SU-DHL-6 (cell line): Measurements from ENCODE around the gene MYBPC3.
A peak's percentile ranks its signal among the peaks of the same experiment; 100 is the strongest.

Experiments used
- H2AFZ ChIP-seq: fragments of 200-600 bp; sonication (generic); 2 replicates; pipeline ENCODE4 v1.6.1; 2014; ENCODE audit warnings: low read depth, mild to moderate bottlenecking, moderate library complexity, mixed read lengths, antibody characterized with exemption, low read length; ENCODE audit not compliant: severe bottlenecking
- H3F3A ChIP-seq: fragments of 200-600 bp; shearing (Covaris generic); 2 replicates; pipeline ENCODE4 v1.6.0; 2016; ENCODE audit warnings: antibody characterized with exemption, mild to moderate bottlenecking; ENCODE audit not compliant: insufficient read depth
- H3K27ac ChIP-seq: fragments of 200-600 bp; sonication (generic); 2 replicates; pipeline ENCODE4 v1.5.1; 2016; ENCODE audit warnings: low read depth, mild to moderate bottlenecking, low read length, moderate library complexity, mixed read lengths
- H3K27me3 ChIP-seq: fragments of 200-600 bp; sonication (generic), shearing (Covaris generic); 2 replicates; pipeline ENCODE4 v1.6.0; 2014; ENCODE audit warnings: mild to moderate bottlenecking, low read length
- H3K36me3 ChIP-seq: fragments of 200-600 bp; sonication (generic); 2 replicates; pipeline ENCODE4 v1.6.1; 2014; ENCODE audit warnings: mild to moderate bottlenecking, low read length, mixed read lengths
- H3K4me2 ChIP-seq: fragments of 300-600, 200-600 bp; shearing (Covaris generic), sonication (generic); 2 replicates; pipeline ENCODE4 v1.6.0; 2014; ENCODE audit warnings: low read length, low read depth, mild to moderate bottlenecking; ENCODE audit not compliant: poor library complexity, severe bottlenecking
- H3K4me3 ChIP-seq: fragments of 200-600 bp; sonication (generic); 2 replicates; pipeline ENCODE4 v1.5.1; 2014; ENCODE audit warnings: antibody characterized with exemption, low read length, mild to moderate bottlenecking, mixed read lengths; ENCODE audit not compliant: insufficient read depth, poor library complexity, severe bottlenecking
- H3K79me2 ChIP-seq: fragments of 200-600 bp; sonication (generic); 2 replicates; pipeline ENCODE4 v1.6.1; 2014; ENCODE audit warnings: mild to moderate bottlenecking, low read length, moderate library complexity; ENCODE audit not compliant: insufficient read depth
- H3K9ac ChIP-seq: fragments of 200-600 bp; sonication (generic); 2 replicates; pipeline ENCODE4 v1.7.0; 2014; ENCODE audit warnings: mild to moderate bottlenecking, low read length
- H3K9me2 ChIP-seq: fragments of 200-600 bp; sonication (generic); replicated peaks from 2 replicates; pipeline ENCODE4 v1.6.1; 2014; ENCODE audit warnings: low read length; ENCODE audit not compliant: insufficient read depth
- H3K9me3 ChIP-seq: fragments of 200-600 bp; sonication (generic); 2 replicates; pipeline ENCODE4 v1.6.1; 2014; ENCODE audit warnings: low read length, mixed read lengths; ENCODE audit not compliant: insufficient read depth
- H4K20me1 ChIP-seq: fragments of 200-600 bp; sonication (generic); 2 replicates; pipeline ENCODE4 v1.6.1; 2014; ENCODE audit warnings: low read depth, mild to moderate bottlenecking, antibody characterized with exemption, low read length, moderate library complexity, mixed read lengths
- EZH2phosphoT487 ChIP-seq: fragments of 200-600 bp; sonication (generic), shearing (Covaris generic); conservative IDR thresholded peaks from 2 replicates; pipeline ENCODE4 v1.6.1; 2018; ENCODE audit warnings: mild to moderate bottlenecking, antibody characterized with exemption, low read length, moderate library complexity, mixed read lengths
- TF ChIP-seq, protein P1 (sequence below): fragments of 200-600 bp; sonication (generic); IDR thresholded peaks from one replicate; pipeline ENCODE4 v1.5.1; 2017; ENCODE audit warnings: antibody characterized with exemption, mild to moderate bottlenecking, low read length, moderate library complexity; ENCODE audit not compliant: insufficient read depth, poor library complexity, severe bottlenecking

MYBPC3 gene

DNA sequence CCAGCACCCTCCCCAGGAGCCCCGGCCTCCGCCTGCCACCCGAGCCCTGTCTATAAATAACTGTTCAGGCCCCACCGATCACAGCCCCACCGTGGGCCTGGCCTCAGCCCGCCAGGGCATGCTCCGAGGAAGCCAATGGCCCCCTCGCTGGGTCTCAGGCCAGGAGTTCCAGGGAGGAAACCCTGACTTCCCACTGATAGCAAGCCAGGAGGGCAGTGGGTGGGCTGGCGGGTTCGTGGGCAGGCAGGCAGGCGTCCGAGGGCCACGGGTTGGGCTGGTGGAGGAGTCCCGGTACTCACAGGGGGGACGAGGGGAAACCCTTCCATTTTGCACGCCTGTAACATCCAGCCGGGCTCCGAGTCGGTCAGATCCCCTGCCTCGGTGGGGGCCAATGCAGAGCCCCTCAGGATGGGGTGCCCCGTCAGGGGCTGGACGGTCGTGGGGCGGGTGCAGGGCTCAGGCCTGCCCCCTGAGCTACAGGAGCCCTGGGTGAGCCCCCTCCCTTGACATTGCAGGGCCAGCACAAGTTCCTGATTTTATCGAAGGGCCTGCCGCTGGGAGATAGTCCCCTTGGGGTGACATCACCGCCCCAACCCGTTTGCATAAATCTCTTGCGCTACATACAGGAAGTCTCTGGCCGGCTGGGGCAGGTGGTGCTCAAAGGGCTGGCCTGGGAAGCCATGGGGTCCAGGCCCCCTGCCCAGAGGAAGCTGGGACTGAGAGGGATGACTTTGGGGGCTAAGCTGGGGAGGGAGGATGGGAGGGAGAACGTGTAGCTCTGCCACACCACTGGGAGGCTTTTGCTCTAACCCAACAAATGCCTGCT is 25.7 kb upstream of the MYBPC3 start, which contains the start of gene SPI1:
SPI1 (minus strand) TSS at position 538 of the 826 bp plus-strand sequence; CDS start at position 344, 194 bp downstream.
- peak within 1 kb of the TSS; percentile 81 for H2AFZ ChIP-seq
- H3K4me2 ChIP-seq: peak within 1 kb of the TSS; percentile 79
- H3K4me3 ChIP-seq: peak within 1 kb of the TSS; percentile 74
- H4K20me1 ChIP-seq: no peaks in the 10 kb centered on the region
- peak within 1 kb of the TSS; percentile 90 for H3K27ac ChIP-seq
- peak within 1 kb of the TSS; percentile 97 for H3K9ac ChIP-seq
- H3K79me2 ChIP-seq: peaks cover 32% of the 10 kb centered on the region
- H3K9me2 ChIP-seq: no peaks in the 10 kb centered on the region
- TF ChIP-seq, protein P1, sequence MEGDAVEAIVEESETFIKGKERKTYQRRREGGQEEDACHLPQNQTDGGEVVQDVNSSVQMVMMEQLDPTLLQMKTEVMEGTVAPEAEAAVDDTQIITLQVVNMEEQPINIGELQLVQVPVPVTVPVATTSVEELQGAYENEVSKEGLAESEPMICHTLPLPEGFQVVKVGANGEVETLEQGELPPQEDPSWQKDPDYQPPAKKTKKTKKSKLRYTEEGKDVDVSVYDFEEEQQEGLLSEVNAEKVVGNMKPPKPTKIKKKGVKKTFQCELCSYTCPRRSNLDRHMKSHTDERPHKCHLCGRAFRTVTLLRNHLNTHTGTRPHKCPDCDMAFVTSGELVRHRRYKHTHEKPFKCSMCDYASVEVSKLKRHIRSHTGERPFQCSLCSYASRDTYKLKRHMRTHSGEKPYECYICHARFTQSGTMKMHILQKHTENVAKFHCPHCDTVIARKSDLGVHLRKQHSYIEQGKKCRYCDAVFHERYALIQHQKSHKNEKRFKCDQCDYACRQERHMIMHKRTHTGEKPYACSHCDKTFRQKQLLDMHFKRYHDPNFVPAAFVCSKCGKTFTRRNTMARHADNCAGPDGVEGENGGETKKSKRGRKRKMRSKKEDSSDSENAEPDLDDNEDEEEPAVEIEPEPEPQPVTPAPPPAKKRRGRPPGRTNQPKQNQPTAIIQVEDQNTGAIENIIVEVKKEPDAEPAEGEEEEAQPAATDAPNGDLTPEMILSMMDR: no peak
- TF ChIP-seq EZH2phosphoT487: no peak
- H3F3A ChIP-seq: no peaks in the 10 kb centered on the region
- H3K36me3 ChIP-seq: no peaks in the 10 kb centered on the region
- no peaks in the 10 kb centered on the region for H3K27me3 ChIP-seq
- H3K9me3 ChIP-seq: no peaks in the 10 kb centered on the region

DNA sequence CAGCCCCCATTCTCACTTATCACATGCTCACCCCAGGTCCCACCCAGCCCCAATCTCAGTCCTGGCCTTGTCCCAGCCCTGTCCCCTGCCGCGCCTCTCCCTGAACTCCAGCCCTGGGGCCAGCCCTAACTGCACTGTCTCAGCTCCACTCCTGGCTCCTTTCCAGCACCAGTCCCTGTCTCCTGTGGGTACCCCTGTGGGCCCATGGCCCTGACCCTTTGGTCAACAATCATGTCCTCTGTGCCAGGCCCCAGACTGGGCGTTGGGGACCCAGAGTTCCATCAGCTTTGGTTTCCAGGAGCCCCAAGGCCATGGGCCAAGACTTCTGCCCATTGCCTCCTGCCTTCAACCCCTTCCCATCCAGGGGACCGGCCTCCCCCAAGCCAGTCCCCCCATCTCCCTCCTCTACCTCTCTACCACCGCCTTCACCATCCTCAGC is 25.1 kb upstream of the MYBPC3 start:
- Histone ChIP-seq H4K20me1 (no peaks in the 10 kb centered on the region), H3K9ac (peak overlapping the region; percentile 97), H3K36me3 (no peaks in the 10 kb centered on the region), H3K4me3 (peak overlapping the region; percentile 74), H3K9me3 (no peaks in the 10 kb centered on the region), H3K9me2 (no peaks in the 10 kb centered on the region), H3K27me3 (no peaks in the 10 kb centered on the region), H3K4me2 (peak overlapping the region; percentile 79), H3F3A (no peaks in the 10 kb centered on the region), H3K27ac (peak overlapping the region; percentile 90), H2AFZ (peak overlapping the region; percentile 81), H3K79me2 (peaks cover 36% of the 10 kb centered on the region)
- TF ChIP-seq, protein P1: no peak
- no peak for TF ChIP-seq EZH2phosphoT487

DNA sequence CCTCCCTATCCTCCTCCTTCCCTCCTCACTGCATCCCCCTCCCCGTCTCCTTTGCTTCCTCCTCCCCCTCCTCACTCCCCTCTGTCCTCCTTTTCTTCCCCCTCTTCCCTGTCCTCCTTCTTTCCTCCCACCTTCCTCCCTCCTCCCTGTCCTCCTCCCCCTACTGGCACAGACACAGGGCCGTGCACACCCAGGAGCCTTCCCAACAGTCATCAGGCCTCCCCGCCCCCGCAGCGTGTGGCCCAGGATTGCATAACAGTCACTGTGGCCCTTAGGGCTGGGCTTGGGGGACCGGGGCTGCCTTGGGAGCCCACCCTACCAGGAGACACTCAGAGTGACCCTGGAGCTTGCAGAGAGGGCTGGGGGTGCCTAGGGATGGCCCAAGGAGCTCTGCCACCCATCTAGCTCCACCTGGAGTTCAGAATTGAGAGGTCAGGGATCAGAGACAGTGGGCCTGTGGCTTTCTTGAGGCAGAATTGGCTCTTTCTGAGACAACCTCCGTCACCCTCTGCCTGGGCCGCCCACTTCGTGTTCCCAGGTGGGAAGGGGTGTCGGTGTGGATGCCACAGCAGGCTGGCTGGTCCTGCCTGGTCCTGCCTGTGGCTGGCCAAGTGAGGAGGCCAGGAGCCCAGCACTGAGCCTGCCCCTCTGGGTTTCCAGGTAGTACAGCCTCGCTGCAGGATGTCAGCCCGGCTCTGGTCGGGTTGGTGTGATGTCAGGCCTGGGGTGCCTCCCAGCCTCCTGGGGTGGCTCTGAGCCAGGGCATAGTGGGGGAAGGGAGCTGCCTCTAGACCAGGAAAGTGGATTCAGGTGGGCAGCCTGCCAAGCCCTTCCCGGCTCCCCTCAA is 24.2 kb upstream of the MYBPC3 start:
- Histone ChIP-seq H3K9ac (peak overlapping the region; percentile 97), H4K20me1 (no peaks in the 10 kb centered on the region), H3K4me2 (peak overlapping the region; percentile 79), H3K27me3 (no peaks in the 10 kb centered on the region), H3K36me3 (no peaks in the 10 kb centered on the region), H3K27ac (peak overlapping the region; percentile 90), H3F3A (no peaks in the 10 kb centered on the region), H3K9me2 (no peaks in the 10 kb centered on the region), H3K4me3 (peak overlapping the region; percentile 74), H3K79me2 (peaks cover 40% of the 10 kb centered on the region), H2AFZ (no peak overlapping the region), H3K9me3 (no peaks in the 10 kb centered on the region)
- TF ChIP-seq EZH2phosphoT487: no peak
- TF ChIP-seq, protein P1: peak; percentile 18
